ENCODE measurements around the gene NOS3. TPM values are rescaled to one million over a fixed set of nuclear protein-coding genes. Genes with fewer than 3 reads are reported as not detected.

NOS3 gene
- polyA plus RNA-seq, 1 experiment: 1.3 TPM

- Histone ChIP-seq H3K27me3 (ENCODE audit: control insufficient read depth, insufficient read depth, low read length) (no peaks in the 10 kb centered on the region), H3K4me3 (ENCODE audit: low read depth, low read length) (peak overlapping the region; percentile 76), H3K36me3 (ENCODE audit: control insufficient read depth, insufficient read depth, low read length) (peaks cover 13% of the 10 kb centered on the region)
- DNase-seq (ENCODE audit: low read depth): no peak
- POLR2A ChIA-PET: no interaction called here
- CTCF ChIA-PET: interaction anchor here (0.6 to 2.5 kb wide), 14 partner anchors 11 to 79 kb away, joined by 3 to 6 read pairs (median 3); partner anchors contain the start of gene FASTK
- TF ChIP-seq CTCF (IDR thresholded peaks at IDR 0.05; ENCODE audit: insufficient read depth, low read depth, low read length): no peak
Observed at GRCh38 chr7:151060416-151061212, 69.8 kb downstream of the NOS3 start.

GRCh38 chr7:151061213-151062110 is 70.6 kb downstream of the NOS3 start:
- no peaks in the 10 kb centered on the region for H3K27me3 ChIP-seq (ENCODE audit: control insufficient read depth, insufficient read depth, low read length)
- ChIA-PET CTCF (interaction anchor here (0.9 to 2.5 kb wide), 9 partner anchors 15 to 53 kb away, joined by 3 to 6 read pairs (median 3); partner anchors contain the start of gene FASTK), POLR2A (no interaction called here)
- H3K36me3 ChIP-seq (ENCODE audit: control insufficient read depth, insufficient read depth, low read length): peaks cover 17% of the 10 kb centered on the region
- no peak for DNase-seq (ENCODE audit: low read depth)
- TF ChIP-seq CTCF (IDR thresholded peaks at IDR 0.05; ENCODE audit: insufficient read depth, low read depth, low read length): no peak
- H3K4me3 ChIP-seq (ENCODE audit: low read depth, low read length): peak overlapping the region; percentile 76; the same call in 1 of the 2 replicates

GRCh38 chr7:151062111-151062398 is 71.2 kb downstream of the NOS3 start:
- ChIA-PET POLR2A (no interaction called here), CTCF (interaction anchor here (2.5 kb wide), 1 partner anchor 19 kb away, joined by 5 read pairs; the partner anchor contains the start of gene FASTK)
- Histone ChIP-seq H3K27me3 (ENCODE audit: control insufficient read depth, insufficient read depth, low read length) (no peaks in the 10 kb centered on the region), H3K4me3 (ENCODE audit: low read depth, low read length) (no peak overlapping the region), H3K36me3 (ENCODE audit: control insufficient read depth, insufficient read depth, low read length) (peaks cover 22% of the 10 kb centered on the region)
- TF ChIP-seq CTCF (IDR thresholded peaks at IDR 0.05; ENCODE audit: insufficient read depth, low read depth, low read length): no peak
- DNase-seq (ENCODE audit: low read depth): no peak

GRCh38 chr7:151062399-151063211 is 71.8 kb downstream of the NOS3 start:
- no peak for TF ChIP-seq CTCF (IDR thresholded peaks at IDR 0.05; ENCODE audit: insufficient read depth, low read depth, low read length)
- H3K4me3 ChIP-seq (ENCODE audit: low read depth, low read length): peak overlapping the region; percentile 16

More at GRCh38 chr7:151062399-151063211, 71.8 kb downstream of the NOS3 start:
- H3K27me3 ChIP-seq (ENCODE audit: control insufficient read depth, insufficient read depth, low read length): no peaks in the 10 kb centered on the region
- CTCF ChIA-PET: interaction anchor here (0.6 to 2.5 kb wide), 4 partner anchors 15 to 44 kb away, joined by 3 to 5 read pairs (median 3); partner anchors contain the start of gene FASTK
- H3K36me3 ChIP-seq (ENCODE audit: control insufficient read depth, insufficient read depth, low read length): peaks cover 26% of the 10 kb centered on the region
- POLR2A ChIA-PET: interaction anchor here (0.6 kb wide), 2 partner anchors 13 to 79 kb away, joined by 4 to 5 read pairs; no protein-coding TSS in a partner anchor
- DNase-seq (ENCODE audit: low read depth): no peak
